Measurements from ENCODE around the gene RIMBP2. TPM values are rescaled to one million over a fixed set of nuclear protein-coding genes. Genes with fewer than 3 reads are reported as not detected.

RIMBP2 gene
- total and polyA plus RNA-seq, 4 donors: 0.05 to 2.9 (median 0.95) TPM

DNA sequence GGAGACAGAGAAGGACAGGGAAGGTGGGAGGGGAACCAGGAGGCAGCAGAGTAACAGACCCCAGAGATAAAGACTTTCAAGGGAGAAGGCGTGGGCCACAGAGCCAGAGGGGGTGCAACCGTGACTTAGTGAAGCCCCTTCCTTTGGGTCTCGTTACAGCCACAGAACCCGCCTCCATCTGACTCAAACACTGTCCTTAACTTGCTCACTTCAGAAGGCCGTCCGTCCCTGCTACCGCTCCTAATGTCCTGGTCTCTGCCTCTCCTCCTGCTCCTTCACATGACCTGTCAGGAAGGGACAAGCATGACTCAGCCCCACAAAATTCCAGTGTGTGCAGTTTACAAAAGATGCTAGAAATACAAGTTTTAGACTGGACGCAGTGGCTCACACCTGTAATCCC is 18.0 kb downstream of the RIMBP2 start:
- no peak for DNase-seq
- H3K27me3 ChIP-seq (ENCODE audit: control insufficient read depth in 3 of 3, insufficient read depth in 3 of 3, low read length in 2 of 3): no peaks in the 10 kb centered on the region
- WGBS, 2 donors: 84 to 96% methylated on average over 6 to 8 of the region's 8 CpGs

GRCh38 chr12:130696379-130697100 is 19.6 kb downstream of the RIMBP2 start:
- Histone ChIP-seq H3K36me3 (ENCODE audit: control insufficient read depth in 4 of 4, insufficient read depth in 4 of 4, low read length in 4 of 4) (no peaks in the 10 kb centered on the region), H3K9ac (ENCODE audit: insufficient read depth in 1 of 2, low read length in 2 of 2) (no peak overlapping the region), H3K27ac (ENCODE audit: low read depth in 1 of 2, low read length in 1 of 2) (no peak overlapping the region), H3K27me3 (ENCODE audit: control insufficient read depth in 3 of 3, insufficient read depth in 3 of 3, low read length in 2 of 3) (no peaks in the 10 kb centered on the region), H3K4me1 (ENCODE audit: control insufficient read depth in 5 of 5, insufficient read depth in 5 of 5, low read length in 5 of 5) (no peaks in the 10 kb centered on the region), H3K4me3 (no peak overlapping the region), H3K9me3 (ENCODE audit: control insufficient read depth in 4 of 4, insufficient read depth in 3 of 4, low read length in 3 of 4) (peaks cover 0 to 3% (median 0%) of the 10 kb centered on the region in 4 donors)
- TF ChIP-seq CTCF (IDR thresholded peaks at IDR 0.05; ENCODE audit: control extremely low read depth, extremely low read depth): no peak
- DNase-seq (no peak), ATAC-seq (ENCODE audit: insufficient read depth, low FRiP score) (no peak)
- 32 to 39% methylated on average over 7 of the region's 7 CpGs for whole genome bisulfite sequencing, 2 donors

More for the DNA sequence above, 18.0 kb downstream of the RIMBP2 start:
- TF ChIP-seq CTCF (IDR thresholded peaks at IDR 0.05; ENCODE audit: control extremely low read depth, extremely low read depth): no peak
- ATAC-seq (ENCODE audit: insufficient read depth, low FRiP score): no peak
- H3K4me3 ChIP-seq: no peak overlapping the region
- H3K27ac ChIP-seq (ENCODE audit: low read depth in 1 of 2, low read length in 1 of 2): no peak overlapping the region
- H3K9ac ChIP-seq (ENCODE audit: insufficient read depth in 1 of 2, low read length in 2 of 2): no peak overlapping the region
- H3K9me3 ChIP-seq (ENCODE audit: control insufficient read depth in 4 of 4, insufficient read depth in 3 of 4, low read length in 3 of 4): peaks cover 0 to 3% (median 0%) of the 10 kb centered on the region in 4 donors
- no peaks in the 10 kb centered on the region for H3K36me3 ChIP-seq (ENCODE audit: control insufficient read depth in 4 of 4, insufficient read depth in 4 of 4, low read length in 4 of 4)
- H3K4me1 ChIP-seq (ENCODE audit: control insufficient read depth in 5 of 5, insufficient read depth in 5 of 5, low read length in 5 of 5): no peaks in the 10 kb centered on the region

DNA sequence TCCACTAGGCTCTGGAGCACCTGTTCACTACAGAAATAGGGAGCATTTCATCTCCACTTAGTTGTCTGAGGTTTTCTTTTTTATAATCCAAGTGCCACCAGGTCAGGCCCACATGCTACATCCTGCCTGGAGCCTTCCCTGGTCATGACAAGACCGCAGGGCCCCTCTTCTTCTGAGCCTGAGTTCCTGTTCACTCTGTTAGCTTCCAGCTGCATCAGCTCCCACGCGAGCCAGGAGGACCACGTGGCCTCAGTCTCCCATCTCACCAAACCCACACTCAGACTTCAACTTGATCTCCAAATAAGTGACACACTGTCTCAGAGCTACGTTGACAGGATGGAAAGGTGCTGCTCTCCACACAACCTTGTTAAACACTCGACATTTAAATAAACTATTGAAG is 21.0 kb downstream of the RIMBP2 start:
- DNase-seq (no peak), ATAC-seq (ENCODE audit: insufficient read depth, low FRiP score) (no peak)
- Histone ChIP-seq H3K9ac (ENCODE audit: insufficient read depth in 1 of 2, low read length in 2 of 2) (no peak overlapping the region), H3K9me3 (ENCODE audit: control insufficient read depth in 4 of 4, insufficient read depth in 3 of 4, low read length in 3 of 4) (peaks cover 0 to 3% (median 0%) of the 10 kb centered on the region in 4 donors), H3K4me3 (no peak overlapping the region), H3K4me1 (ENCODE audit: control insufficient read depth in 5 of 5, insufficient read depth in 5 of 5, low read length in 5 of 5) (no peaks in the 10 kb centered on the region), H3K27me3 (ENCODE audit: control insufficient read depth in 3 of 3, insufficient read depth in 3 of 3, low read length in 2 of 3) (no peaks in the 10 kb centered on the region), H3K27ac (ENCODE audit: low read depth in 1 of 2, low read length in 1 of 2) (no peak overlapping the region), H3K36me3 (ENCODE audit: control insufficient read depth in 4 of 4, insufficient read depth in 4 of 4, low read length in 4 of 4) (no peaks in the 10 kb centered on the region)
- WGBS, 2 donors: 46 to 59% methylated on average over 6 of the region's 6 CpGs
- TF ChIP-seq CTCF (IDR thresholded peaks at IDR 0.05; ENCODE audit: control extremely low read depth, extremely low read depth): no peak

Data from lung (tissue), 12 donors.